Stimulated activated effector memory CD8-positive, alpha-beta T cell treated with anti-CD3 and anti-CD28 coated beads, Interleukin-12 subunit alpha, Interleukin-12 subunit beta, amount 100 ng/mL, for 72 hours (primary cell): ENCODE data around the gene ZNF496.
"Not testable (repeated sequence)": the region's sequence is repeated elsewhere in the genome, so short reads cannot be mapped to it uniquely, and the experiment has no call there.

ENCODE experiments used
- ATAC-seq: fragments of 150-1000 bp; cut with Tn5 transposase; 2 replicates; pipeline ENCODE4 v1.10.0; 2021
- DNase-seq, 2 donors: peaks; one replicate each; pipeline ENCODE4 v3.0.0; 2021 to 2022; ENCODE audit warnings: low spot score in 2 of 2
- H3K27ac Mint-ChIP-seq: one replicate; pipeline ENCODE4 v1.8.0; 2022; ENCODE audit warnings: mild to moderate bottlenecking, mixed read lengths
- H3K36me3 Mint-ChIP-seq: one replicate; pipeline ENCODE4 v1.8.0; 2022; ENCODE audit warnings: mild to moderate bottlenecking, mixed read lengths
- H3K4me1 Mint-ChIP-seq: one replicate; pipeline ENCODE4 v1.8.0; 2022; ENCODE audit warnings: mixed read lengths
- H3K4me3 Mint-ChIP-seq: one replicate; pipeline ENCODE4 v1.8.0; 2022; ENCODE audit warnings: mild to moderate bottlenecking, mixed read lengths
- H3K9me3 Mint-ChIP-seq: one replicate; pipeline ENCODE4 v1.8.0; 2022; ENCODE audit warnings: mixed read lengths

ZNF496 gene

DNA sequence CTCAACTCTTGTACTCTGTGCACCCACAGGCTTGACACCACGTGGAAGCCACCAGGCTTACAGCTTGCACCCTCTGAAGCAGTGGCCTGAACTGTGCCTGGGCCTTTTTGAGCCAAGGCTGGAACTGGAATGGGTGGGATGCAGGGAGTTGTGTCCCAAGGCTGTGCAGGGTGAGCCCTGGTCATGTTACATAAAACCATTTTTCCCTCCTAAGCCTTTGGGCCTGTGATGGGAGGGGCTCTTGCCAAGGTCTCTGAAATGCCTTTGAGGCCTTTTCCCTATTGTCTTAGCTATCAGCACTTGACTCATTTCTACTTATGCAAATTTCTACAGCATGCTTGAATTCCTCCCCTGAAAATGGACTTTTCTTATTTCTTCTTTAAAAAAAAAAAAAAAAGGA is 61.7 kb downstream of the ZNF496 start:
- no peak overlapping the region for H3K4me3 Mint-ChIP-seq
- H3K27ac Mint-ChIP-seq: no peak overlapping the region
- peaks cover 18% of the 10 kb centered on the region for H3K9me3 Mint-ChIP-seq
- ATAC-seq (no peak), DNase-seq (no peak)
- H3K4me1 Mint-ChIP-seq: no peaks in the 10 kb centered on the region
- no peaks in the 10 kb centered on the region for H3K36me3 Mint-ChIP-seq

DNA sequence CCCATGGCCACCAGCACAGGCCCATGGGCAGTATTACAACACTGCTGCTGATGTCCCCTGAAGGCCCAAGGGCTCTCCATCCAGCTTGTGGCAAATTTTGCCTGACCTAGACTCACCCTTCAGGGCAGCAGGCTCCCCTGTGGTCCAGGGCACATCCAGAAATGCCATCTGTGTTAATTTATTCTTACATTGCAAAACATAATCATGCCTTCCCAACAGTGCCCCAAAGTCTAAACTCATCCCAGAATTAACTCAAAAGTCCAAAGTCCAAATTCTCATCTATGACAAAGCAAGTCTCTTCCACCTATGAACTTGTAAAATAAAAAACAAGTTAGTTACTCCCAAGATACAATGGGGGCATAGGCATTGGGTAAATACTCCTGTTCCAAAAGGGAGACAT is 62.5 kb downstream of the ZNF496 start:
- Mint-ChIP-seq H3K4me1 (no peaks in the 10 kb centered on the region), H3K4me3 (no peak overlapping the region), H3K27ac (no peak overlapping the region), H3K9me3 (peaks cover 19% of the 10 kb centered on the region), H3K36me3 (no peaks in the 10 kb centered on the region)
- ATAC-seq: no peak
- no peak for DNase-seq

DNA sequence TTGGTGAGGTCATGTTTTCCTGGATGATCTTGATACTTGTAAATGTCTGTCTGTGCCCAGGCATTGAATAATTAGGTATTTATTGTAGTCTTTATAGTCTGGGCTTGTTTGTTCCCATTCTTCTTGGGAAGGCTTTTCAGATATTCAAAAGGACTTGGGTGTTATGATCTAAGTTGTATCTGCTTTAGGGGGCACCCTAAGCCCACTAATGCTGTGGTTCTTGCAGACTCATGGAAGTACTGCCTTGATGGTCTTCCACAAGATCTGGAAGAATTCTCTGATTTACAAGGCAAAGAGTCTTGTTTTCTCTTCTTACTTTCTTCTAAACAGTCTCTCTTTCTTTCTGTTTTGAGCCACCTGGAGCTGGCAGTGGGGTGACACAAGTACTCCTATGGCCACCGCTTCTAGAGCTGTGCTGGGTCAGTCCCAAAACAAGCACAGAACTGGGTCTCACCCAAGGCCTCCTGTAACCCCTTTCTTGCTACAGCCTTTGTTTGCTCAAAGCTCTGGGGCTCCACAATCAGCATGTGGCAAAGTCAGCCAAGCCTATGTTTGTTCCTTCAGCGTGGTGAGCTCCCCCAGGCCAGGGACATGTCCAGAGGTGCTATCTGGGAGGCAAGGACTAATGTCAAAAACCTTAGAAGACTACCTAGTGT is 63.1 kb downstream of the ZNF496 start:
- Mint-ChIP-seq H3K9me3 (peaks cover 19% of the 10 kb centered on the region), H3K4me3 (no peak overlapping the region), H3K27ac (no peak overlapping the region), H3K4me1 (no peaks in the 10 kb centered on the region), H3K36me3 (no peaks in the 10 kb centered on the region)
- ATAC-seq (no peak), DNase-seq (no peak)

DNA sequence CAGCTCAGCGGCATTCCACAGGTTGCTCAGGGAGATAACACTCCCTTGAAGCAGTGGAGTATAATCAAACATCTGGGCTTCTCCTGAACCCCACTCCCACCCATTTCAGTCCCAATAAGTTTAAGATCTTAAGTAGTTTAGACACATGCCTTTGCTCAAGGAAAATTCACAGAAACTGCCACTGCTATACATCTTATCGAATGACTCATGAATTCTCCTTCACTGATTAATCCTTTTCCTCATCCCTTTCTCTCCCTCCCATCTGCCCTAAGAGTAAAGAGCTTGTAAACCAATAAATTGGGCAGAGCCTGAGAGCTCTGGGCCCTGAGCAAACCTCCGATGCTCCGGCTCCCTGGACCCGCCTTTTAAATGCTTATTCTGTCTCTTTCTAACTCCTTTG is 65.6 kb downstream of the ZNF496 start:
- peaks cover 12% of the 10 kb centered on the region for H3K9me3 Mint-ChIP-seq
- H3K4me1 Mint-ChIP-seq: no peaks in the 10 kb centered on the region
- H3K4me3 Mint-ChIP-seq: no peak overlapping the region
- no peak overlapping the region for H3K27ac Mint-ChIP-seq
- H3K36me3 Mint-ChIP-seq: no peaks in the 10 kb centered on the region
- ATAC-seq (no peak), DNase-seq (no peak)

DNA sequence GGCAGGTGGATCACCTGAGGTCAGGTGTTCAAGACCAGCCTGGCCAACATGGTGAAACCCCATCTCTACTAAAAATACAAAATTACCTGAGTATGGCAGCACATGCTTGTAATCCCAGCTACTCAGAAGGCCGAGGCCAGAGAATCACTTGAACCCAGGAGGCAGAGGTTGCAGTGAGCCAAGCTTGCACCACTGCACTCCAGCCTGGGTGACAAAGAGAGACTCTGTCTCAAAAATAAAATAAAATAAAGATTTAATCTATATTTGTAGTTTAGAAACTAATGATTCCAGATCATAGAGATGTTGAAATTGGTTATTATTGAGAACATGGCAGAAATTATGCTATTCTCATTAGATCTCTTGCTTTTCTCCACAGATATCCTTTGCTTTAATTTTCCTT is 75.9 kb downstream of the ZNF496 start, which contains the start of gene VN1R5:
Gene VN1R5 (plus strand): TSS at position 301 of the 400 bp plus-strand sequence.
- H3K27ac Mint-ChIP-seq, H3K9me3 Mint-ChIP-seq, H3K36me3 Mint-ChIP-seq, H3K4me3 Mint-ChIP-seq, DNase-seq, H3K4me1 Mint-ChIP-seq, ATAC-seq: not testable (repeated sequence)

DNA sequence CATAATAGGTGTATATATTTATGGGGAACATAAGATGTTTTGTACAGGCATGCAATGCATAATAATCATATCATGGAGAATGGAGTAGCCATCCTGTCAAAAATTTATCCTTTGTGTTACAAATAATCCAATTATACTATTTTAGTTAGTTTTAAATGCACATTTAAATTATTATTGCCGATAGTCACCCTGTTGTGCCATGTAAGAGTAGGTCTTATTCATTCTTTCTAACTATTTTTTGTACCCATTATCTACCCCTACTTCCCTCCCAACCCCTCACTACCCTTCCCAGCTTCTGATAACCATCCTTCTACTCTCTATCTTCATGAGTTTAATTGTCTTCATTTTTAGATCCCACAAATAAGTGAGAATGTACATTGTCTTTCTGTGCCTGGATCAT is 84.1 kb downstream of the ZNF496 start:
- no peak overlapping the region for H3K27ac Mint-ChIP-seq

More for the DNA sequence above, 84.1 kb downstream of the ZNF496 start:
- Mint-ChIP-seq H3K9me3 (peaks cover 13% of the 10 kb centered on the region), H3K4me1 (no peaks in the 10 kb centered on the region), H3K36me3 (no peaks in the 10 kb centered on the region), H3K4me3 (no peak overlapping the region)
- ATAC-seq (no peak), DNase-seq (no peak)
